ENCODE measurements around the gene GIT1. TPM values are rescaled to one million over a fixed set of nuclear protein-coding genes. Genes with fewer than 3 reads are reported as not detected.

The GIT1 gene
- total and polyA plus RNA-seq, 2 of the 13 experiments (the other 11 are each of a cell fraction or from before 2014, with no cell fraction given), result 14.2 to 30.8 TPM

- TF ChIP-seq THRA (CRISPR knock-in tag; IDR thresholded peaks at IDR 0.05; ENCODE audit: borderline replicate concordance) (no peak), SATB2 (CRISPR knock-in tag; IDR thresholded peaks at IDR 0.05) (no peak), AKAP8 (CRISPR knock-in tag; IDR thresholded peaks at IDR 0.05) (no peak), RAD21 (CRISPR knock-in tag; IDR thresholded peaks at IDR 0.05) (0 out of 2 replicates have a peak, but pooled peaks have one; percentile 7), TFDP1 (CRISPR knock-in tag; IDR thresholded peaks at IDR 0.05; ENCODE audit: borderline replicate concordance) (peak; percentile 64; the same call in 1 of the 2 replicates), ZBTB20 (CRISPR knock-in tag; IDR thresholded peaks at IDR 0.05; ENCODE audit: borderline replicate concordance, low read depth) (0 out of 2 replicates have a peak, but pooled peaks have one; percentile 48), FIP1L1 (IDR thresholded peaks at IDR 0.05; ENCODE audit: borderline replicate concordance, insufficient read depth, low read depth, low read length) (0 out of 2 replicates have a peak, but pooled peaks have one; percentile 77), HOXA3 (CRISPR knock-in tag; IDR thresholded peaks at IDR 0.05) (peak; percentile 62), SP4 (CRISPR knock-in tag; IDR thresholded peaks at IDR 0.05) (peak; percentile 48; the same call in 1 of the 2 replicates), PLRG1 (conservative IDR thresholded peaks at IDR 0.05) (no peak), SMC3 (IDR thresholded peaks at IDR 0.05; ENCODE audit: low read length) (peak; percentile 7; the same call in 1 of the 2 replicates), ZNF670 (CRISPR knock-in tag; IDR thresholded peaks at IDR 0.05; ENCODE audit: borderline replicate concordance) (no peak), ZNF512B (CRISPR knock-in tag; IDR thresholded peaks at IDR 0.05; ENCODE audit: borderline replicate concordance) (0 out of 2 replicates have a peak, but pooled peaks have one; percentile 52), ZNF674 (CRISPR knock-in tag; IDR thresholded peaks at IDR 0.05; ENCODE audit: low read depth) (no peak), GZF1 (CRISPR knock-in tag; IDR thresholded peaks at IDR 0.05) (0 out of 2 replicates have a peak, but pooled peaks have one; percentile 42), DR1 (CRISPR knock-in tag; IDR thresholded peaks at IDR 0.05) (peak; percentile 67), ZNF354B (CRISPR knock-in tag; IDR thresholded peaks at IDR 0.05) (no peak), TAF1 (CRISPR knock-in tag; IDR thresholded peaks at IDR 0.05) (peak; percentile 3; the same call in 1 of the 2 replicates), NR2F1 (CRISPR knock-in tag; IDR thresholded peaks at IDR 0.05) (no peak), ZNF446 (CRISPR knock-in tag; IDR thresholded peaks at IDR 0.05) (no peak), ZFX (CRISPR knock-in tag; IDR thresholded peaks at IDR 0.05; ENCODE audit: low read depth) (peak; percentile 43), SP5 (CRISPR knock-in tag; IDR thresholded peaks at IDR 0.05; ENCODE audit: borderline replicate concordance, low read depth) (0 out of 2 replicates have a peak, but pooled peaks have one; percentile 11), HDAC1 (CRISPR knock-in tag; IDR thresholded peaks at IDR 0.05) (peak; percentile 57), ZNF331 (CRISPR knock-in tag; IDR thresholded peaks at IDR 0.05) (peak; percentile 45; the same call in 1 of the 2 replicates), SAP130 (CRISPR knock-in tag; IDR thresholded peaks at IDR 0.05; ENCODE audit: low read depth) (peak; percentile 81), ZNF292 (CRISPR knock-in tag; IDR thresholded peaks at IDR 0.05; ENCODE audit: borderline replicate concordance, low read depth) (no peak)
Measured at GRCh38 chr17:29617125-29617480, 27.7 kb upstream of the GIT1 start (continued).
